HG02642 (cell line): ENCODE results near the gene FNDC8.
"Not testable (repeated sequence)": the region's sequence is repeated elsewhere in the genome, so short reads cannot be mapped to it uniquely, and the experiment has no call there.

Experiments
- ATAC-seq: cut with Tn5 transposase; IDR thresholded peaks from one replicate; pipeline ENCODE4 v1.9.1; 2021; ENCODE audit warnings: mild to moderate bottlenecking; ENCODE audit not compliant: unreplicated experiment, poor library complexity

Gene FNDC8

GRCh38 chr17:35167046-35167445, 45.6 kb downstream of the FNDC8 start:
- ATAC-seq, result no peak

GRCh38 chr17:35167666-35168065, 46.3 kb downstream of the FNDC8 start:
- no peak for ATAC-seq

GRCh38 chr17:35169835-35170363, 48.5 kb downstream of the FNDC8 start:
- no peak for ATAC-seq

GRCh38 chr17:35170968-35171771, 49.8 kb downstream of the FNDC8 start:
- ATAC-seq, result no peak

- no peak for ATAC-seq
Observed at GRCh38 chr17:35171834-35172233, 50.4 kb downstream of the FNDC8 start.

- ATAC-seq, result not testable (repeated sequence)
Observed at GRCh38 chr17:35172321-35172720, 50.9 kb downstream of the FNDC8 start.

- ATAC-seq, result no peak
Observed at GRCh38 chr17:35174835-35175334, 53.5 kb downstream of the FNDC8 start.

- ATAC-seq, result no peak
Observed at GRCh38 chr17:35175638-35176415, 54.4 kb downstream of the FNDC8 start.

- no peak for ATAC-seq
Observed at GRCh38 chr17:35176897-35177296, 55.5 kb downstream of the FNDC8 start.

GRCh38 chr17:35179379-35179778, 58.0 kb downstream of the FNDC8 start:
- ATAC-seq, result not testable (repeated sequence)
